ENCODE results near the gene CUBN. TPM values are rescaled to one million over a fixed set of nuclear protein-coding genes. Genes with fewer than 3 reads are reported as not detected.

Gene CUBN
- total and polyA plus RNA-seq, 2 of the 13 experiments (the other 11 are each of a cell fraction or from before 2014, with no cell fraction given): 0.27 to 0.32 TPM

GRCh38 chr10:16866541-16867275, 262.9 kb downstream of the CUBN start:
- Histone ChIP-seq H3K36me3 (replicated peaks in 1 of 2; ENCODE audit: control insufficient read depth in 1 of 2, insufficient read depth in 2 of 2, low read length in 2 of 2) (no peaks in the 10 kb centered on the region), H3K4me2 (ENCODE audit: low read depth, low read length) (no peak overlapping the region), H3K9me3 (ENCODE audit: low read length) (no peaks in the 10 kb centered on the region), H3K4me1 (ENCODE audit: insufficient read depth, low read length) (no peaks in the 10 kb centered on the region), H3K9ac (ENCODE audit: insufficient read depth, low read depth, low read length) (no peak overlapping the region), H3K27ac (ENCODE audit: extremely low read length, insufficient read depth, low read length) (no peak overlapping the region), H4K20me1 (ENCODE audit: insufficient read depth, low read length) (no peaks in the 10 kb centered on the region), H3K27me3 (ENCODE audit: control insufficient read depth in 1 of 2, insufficient read depth in 2 of 2, low read length in 2 of 2) (no peaks in the 10 kb centered on the region), H3K4me3 (replicated peaks in 1 of 3; ENCODE audit: insufficient read depth in 1 of 3, low read depth in 2 of 3, low read length in 3 of 3) (no peak overlapping the region), H2AFZ (ENCODE audit: low read length) (no peak overlapping the region), H3K79me2 (ENCODE audit: insufficient read depth, low read length) (no peaks in the 10 kb centered on the region)
- no peak for ATAC-seq
- WGBS (ENCODE audit: low lambda C conversion rate): 63% methylated on average over 7 of the region's 7 CpGs
- no peak for DNase-seq (ENCODE audit: low spot score)
- BruUV-seq (replicated peaks): no TSS peak
- FAIRE-seq: no peak
- ChIA-PET CTCF (ENCODE audit: low intra/inter-chr PET ratio, low total read pairs) (no interaction called here), POLR2A (no interaction called here)
- intact Hi-C loops (cut with micrococcal nuclease; ENCODE audit: unreplicated experiment) (no loop called here), in situ Hi-C loops (cut with HindIII; ENCODE audit: extremely low pct_ligation_motif_present, low pct_unique_long_range_greater_than_20kb) (no loop called here)
- no peak for TF ChIP-seq CBX2 (IDR thresholded peaks at IDR 0.05; ENCODE audit: low read depth, low read length)
- TF ChIP-seq CBX2 (CRISPR knock-in tag; IDR thresholded peaks at IDR 0.05; ENCODE audit: low read depth): no peak
- no peak for TF ChIP-seq ZNF496 (CRISPR knock-in tag; IDR thresholded peaks at IDR 0.05; ENCODE audit: insufficient replicate concordance)
- TF ChIP-seq ZHX2 (IDR thresholded peaks at IDR 0.05; ENCODE audit: low read depth): no peak
- no peak for TF ChIP-seq ZHX2 (CRISPR knock-in tag; IDR thresholded peaks at IDR 0.05; ENCODE audit: borderline replicate concordance)
- TF ChIP-seq PBX3 (CRISPR knock-in tag; IDR thresholded peaks at IDR 0.05; ENCODE audit: borderline replicate concordance): no peak
- no peak for TF ChIP-seq TIGD3 (CRISPR knock-in tag; IDR thresholded peaks at IDR 0.05; ENCODE audit: borderline replicate concordance)
- TF ChIP-seq ATF7 (IDR thresholded peaks at IDR 0.05): no peak
- TF ChIP-seq ATF7 (CRISPR knock-in tag; IDR thresholded peaks at IDR 0.05): no peak
- TF ChIP-seq RFX3 (CRISPR knock-in tag; IDR thresholded peaks at IDR 0.05): no peak
- no peak for TF ChIP-seq ZHX1 (CRISPR knock-in tag; IDR thresholded peaks at IDR 0.05; ENCODE audit: low read depth)
